H4 (cell line): Measurements from ENCODE around the gene ATP1B3. TPM values are rescaled to one million over a fixed set of nuclear protein-coding genes. Genes with fewer than 3 reads are reported as not detected.
A peak's percentile ranks its signal among the peaks of the same experiment; 100 is the strongest.
"Not testable (repeated sequence)": the region's sequence is repeated elsewhere in the genome, so short reads cannot be mapped to it uniquely, and the experiment has no call there.

Experiments
- DNase-seq: peaks from one replicate; pipeline ENCODE4 v3.0.0-alpha.2; 2015; ENCODE audit warnings: low spot score
- total RNA-seq: library from RNA; depleted of rRNA; stranded (reverse); fragments of >200 nt; shearing (Covaris generic); gene quantifications from 2 replicates; pipeline ENCODE4 v1.2.3, GENCODE V29; 2014; rRNA removed

ATP1B3 gene
- total RNA-seq, result 131 and 132 TPM in 2 replicates

GRCh38 chr3:141876381-141876890 lies at the start of gene ATP1B3:
TSS of gene ATP1B3 (plus strand) at chr3:141876643. CDS start at chr3:141876802, 159 bp downstream.
- DNase-seq, result peak; percentile 74

- no peak for DNase-seq
These were observed 48.0 kb upstream of the ATP1B3 start for GRCh38 chr3:141828487-141828886.

GRCh38 chr3:141828890-141829289 lies 47.6 kb upstream of the ATP1B3 start:
- peak; percentile 53 for DNase-seq

- DNase-seq, result no peak
These were observed 45.9 kb upstream of the ATP1B3 start for GRCh38 chr3:141830508-141830907.

- DNase-seq, result no peak
These were observed 42.2 kb upstream of the ATP1B3 start for GRCh38 chr3:141834292-141834691.

- no peak for DNase-seq
These were observed 40.8 kb upstream of the ATP1B3 start for GRCh38 chr3:141835557-141836229.

- no peak for DNase-seq
These were observed 37.1 kb upstream of the ATP1B3 start for GRCh38 chr3:141839389-141839788.

GRCh38 chr3:141840737-141841544 lies 35.5 kb upstream of the ATP1B3 start:
- peak; percentile 54 for DNase-seq

GRCh38 chr3:141844108-141844507 lies 32.3 kb upstream of the ATP1B3 start:
- no peak for DNase-seq

GRCh38 chr3:141844812-141845211 lies 31.6 kb upstream of the ATP1B3 start:
- no peak for DNase-seq

- no peak for DNase-seq
These were observed 30.9 kb upstream of the ATP1B3 start for GRCh38 chr3:141845407-141846049.

- no peak for DNase-seq
These were observed 30.4 kb upstream of the ATP1B3 start for GRCh38 chr3:141846050-141846433.

GRCh38 chr3:141848159-141848748 lies 28.2 kb upstream of the ATP1B3 start:
- DNase-seq, result not testable (repeated sequence)

GRCh38 chr3:141849056-141849815 lies 27.2 kb upstream of the ATP1B3 start:
- no peak for DNase-seq

GRCh38 chr3:141851411-141851810 lies 25.0 kb upstream of the ATP1B3 start:
- DNase-seq, result no peak

GRCh38 chr3:141853081-141853601 lies 23.3 kb upstream of the ATP1B3 start:
- DNase-seq, result no peak

- DNase-seq, result no peak
These were observed 22.7 kb upstream of the ATP1B3 start for GRCh38 chr3:141853629-141854168.

GRCh38 chr3:141854599-141854998 lies 21.8 kb upstream of the ATP1B3 start:
- DNase-seq, result no peak

GRCh38 chr3:141858312-141858711 lies 18.1 kb upstream of the ATP1B3 start:
- no peak for DNase-seq

- no peak for DNase-seq
These were observed 16.8 kb upstream of the ATP1B3 start for GRCh38 chr3:141859651-141860050.
